ENCODE measurements around the gene PHLPP1. TPM values are rescaled to one million over a fixed set of nuclear protein-coding genes. Genes with fewer than 3 reads are reported as not detected.
A peak's percentile ranks its signal among the peaks of the same experiment; 100 is the strongest.

The PHLPP1 gene
- total RNA-seq, 1 donor from 2014 or later, result 13.3 TPM

GRCh38 chr18:62876111-62876510 is 160.8 kb downstream of the PHLPP1 start:
- no peak overlapping the region for H3K4me3 ChIP-seq (ENCODE audit: insufficient read depth, low read depth, low read length)
- no peak overlapping the region for H3K4me2 ChIP-seq (ENCODE audit: low read length)
- no peak overlapping the region for H3K27ac ChIP-seq (ENCODE audit: low read depth, low read length)
- no peak overlapping the region for H3K9ac ChIP-seq (ENCODE audit: low read length)
- H3K27me3 Mint-ChIP-seq (ENCODE audit: low read depth, unreplicated experiment), result no peaks in the 10 kb centered on the region
- no peak overlapping the region for H2AFZ ChIP-seq (ENCODE audit: low read depth, low read length)
- DNase-seq (ENCODE audit: low read depth) (no peak), FAIRE-seq (no peak)
- no peaks in the 10 kb centered on the region for H3K9me3 ChIP-seq (ENCODE audit: insufficient read depth, low read depth, low read length)
- no peak for TF ChIP-seq EZH2 (IDR thresholded peaks at IDR 0.05; ENCODE audit: insufficient read depth, low read length)
- TF ChIP-seq, protein P1, sequence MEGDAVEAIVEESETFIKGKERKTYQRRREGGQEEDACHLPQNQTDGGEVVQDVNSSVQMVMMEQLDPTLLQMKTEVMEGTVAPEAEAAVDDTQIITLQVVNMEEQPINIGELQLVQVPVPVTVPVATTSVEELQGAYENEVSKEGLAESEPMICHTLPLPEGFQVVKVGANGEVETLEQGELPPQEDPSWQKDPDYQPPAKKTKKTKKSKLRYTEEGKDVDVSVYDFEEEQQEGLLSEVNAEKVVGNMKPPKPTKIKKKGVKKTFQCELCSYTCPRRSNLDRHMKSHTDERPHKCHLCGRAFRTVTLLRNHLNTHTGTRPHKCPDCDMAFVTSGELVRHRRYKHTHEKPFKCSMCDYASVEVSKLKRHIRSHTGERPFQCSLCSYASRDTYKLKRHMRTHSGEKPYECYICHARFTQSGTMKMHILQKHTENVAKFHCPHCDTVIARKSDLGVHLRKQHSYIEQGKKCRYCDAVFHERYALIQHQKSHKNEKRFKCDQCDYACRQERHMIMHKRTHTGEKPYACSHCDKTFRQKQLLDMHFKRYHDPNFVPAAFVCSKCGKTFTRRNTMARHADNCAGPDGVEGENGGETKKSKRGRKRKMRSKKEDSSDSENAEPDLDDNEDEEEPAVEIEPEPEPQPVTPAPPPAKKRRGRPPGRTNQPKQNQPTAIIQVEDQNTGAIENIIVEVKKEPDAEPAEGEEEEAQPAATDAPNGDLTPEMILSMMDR (IDR thresholded peaks at IDR 0.05; ENCODE audit: insufficient read depth, low read depth, low read length), result no peak
- no peak overlapping the region for H3K4me3 Mint-ChIP-seq (ENCODE audit: unreplicated experiment)
- H3K9me3 Mint-ChIP-seq (ENCODE audit: unreplicated experiment), result no peaks in the 10 kb centered on the region
- H3K79me2 ChIP-seq (ENCODE audit: insufficient read depth, low read length), result no peaks in the 10 kb centered on the region
- H3K36me3 Mint-ChIP-seq (ENCODE audit: low read depth, unreplicated experiment), result no peaks in the 10 kb centered on the region
- H3K4me1 ChIP-seq (ENCODE audit: insufficient read depth, low read length), result peaks cover 32% of the 10 kb centered on the region
- H3K36me3 ChIP-seq (ENCODE audit: insufficient read depth, low read length), result no peaks in the 10 kb centered on the region
- no peaks in the 10 kb centered on the region for H4K20me1 ChIP-seq (ENCODE audit: insufficient read depth, low read length)
- H3K27ac Mint-ChIP-seq (ENCODE audit: unreplicated experiment), result peak overlapping the region; percentile 41
- H3K4me1 Mint-ChIP-seq (ENCODE audit: low read depth, unreplicated experiment), result peaks cover 36% of the 10 kb centered on the region
- H3K27me3 ChIP-seq (ENCODE audit: insufficient read depth, low read length), result no peaks in the 10 kb centered on the region

GRCh38 chr18:62876828-62877227 is 161.5 kb downstream of the PHLPP1 start:
- Histone ChIP-seq H2AFZ (ENCODE audit: low read depth, low read length) (no peak overlapping the region), H3K9me3 (ENCODE audit: insufficient read depth, low read depth, low read length) (no peaks in the 10 kb centered on the region), H3K36me3 (ENCODE audit: insufficient read depth, low read length) (no peaks in the 10 kb centered on the region), H4K20me1 (ENCODE audit: insufficient read depth, low read length) (no peaks in the 10 kb centered on the region), H3K27me3 (ENCODE audit: insufficient read depth, low read length) (no peaks in the 10 kb centered on the region), H3K9ac (ENCODE audit: low read length) (peak overlapping the region; percentile 10), H3K4me1 (ENCODE audit: insufficient read depth, low read length) (peaks cover 38% of the 10 kb centered on the region), H3K4me2 (ENCODE audit: low read length) (peak overlapping the region; percentile 78), H3K27ac (ENCODE audit: low read depth, low read length) (no peak overlapping the region), H3K4me3 (ENCODE audit: insufficient read depth, low read depth, low read length) (no peak overlapping the region), H3K79me2 (ENCODE audit: insufficient read depth, low read length) (no peaks in the 10 kb centered on the region)
- TF ChIP-seq EZH2 (IDR thresholded peaks at IDR 0.05; ENCODE audit: insufficient read depth, low read length), result no peak
- TF ChIP-seq, protein P1 (IDR thresholded peaks at IDR 0.05; ENCODE audit: insufficient read depth, low read depth, low read length), result no peak
- Mint-ChIP-seq H3K4me1 (ENCODE audit: low read depth, unreplicated experiment) (peaks cover 41% of the 10 kb centered on the region), H3K36me3 (ENCODE audit: low read depth, unreplicated experiment) (no peaks in the 10 kb centered on the region), H3K9me3 (ENCODE audit: unreplicated experiment) (no peaks in the 10 kb centered on the region), H3K27ac (ENCODE audit: unreplicated experiment) (peak overlapping the region; percentile 16), H3K27me3 (ENCODE audit: low read depth, unreplicated experiment) (no peaks in the 10 kb centered on the region), H3K4me3 (ENCODE audit: unreplicated experiment) (peak overlapping the region; percentile 11)
- DNase-seq (ENCODE audit: low read depth), result peak; percentile 33
- FAIRE-seq, result no peak

GRCh38 chr18:62877411-62878221 is 162.3 kb downstream of the PHLPP1 start:
- H3K9me3 Mint-ChIP-seq (ENCODE audit: unreplicated experiment), result no peaks in the 10 kb centered on the region
- H3K4me2 ChIP-seq (ENCODE audit: low read length), result peak overlapping the region; percentile 78
- peak overlapping the region; percentile 53 for H3K27ac ChIP-seq (ENCODE audit: low read depth, low read length)
- no peaks in the 10 kb centered on the region for H3K9me3 ChIP-seq (ENCODE audit: insufficient read depth, low read depth, low read length)
- FAIRE-seq, result peak; percentile 87
- peak overlapping the region; percentile 21 for H3K9ac ChIP-seq (ENCODE audit: low read length)
- H2AFZ ChIP-seq (ENCODE audit: low read depth, low read length), result no peak overlapping the region
- H3K36me3 Mint-ChIP-seq (ENCODE audit: low read depth, unreplicated experiment), result no peaks in the 10 kb centered on the region
- no peaks in the 10 kb centered on the region for H3K79me2 ChIP-seq (ENCODE audit: insufficient read depth, low read length)
- H3K4me1 Mint-ChIP-seq (ENCODE audit: low read depth, unreplicated experiment), result peaks cover 43% of the 10 kb centered on the region
- TF ChIP-seq, protein P1 (IDR thresholded peaks at IDR 0.05; ENCODE audit: insufficient read depth, low read depth, low read length), result peak; percentile 2
- TF ChIP-seq EZH2 (IDR thresholded peaks at IDR 0.05; ENCODE audit: insufficient read depth, low read length), result no peak
- H3K4me1 ChIP-seq (ENCODE audit: insufficient read depth, low read length), result peaks cover 41% of the 10 kb centered on the region
- no peaks in the 10 kb centered on the region for H4K20me1 ChIP-seq (ENCODE audit: insufficient read depth, low read length)
- DNase-seq (ENCODE audit: low read depth), result peak; percentile 83
- H3K36me3 ChIP-seq (ENCODE audit: insufficient read depth, low read length), result no peaks in the 10 kb centered on the region
- no peaks in the 10 kb centered on the region for H3K27me3 Mint-ChIP-seq (ENCODE audit: low read depth, unreplicated experiment)
- H3K4me3 ChIP-seq (ENCODE audit: insufficient read depth, low read depth, low read length), result peak overlapping the region; percentile 6
- peak overlapping the region; percentile 50 for H3K27ac Mint-ChIP-seq (ENCODE audit: unreplicated experiment)
- no peaks in the 10 kb centered on the region for H3K27me3 ChIP-seq (ENCODE audit: insufficient read depth, low read length)
- H3K4me3 Mint-ChIP-seq (ENCODE audit: unreplicated experiment), result peak overlapping the region; percentile 25

Data from astrocyte (in vitro differentiated cells and primary cell).